GM18907 (cell line): ENCODE measurements around the gene SLC39A11.

Experiments used
- ATAC-seq: cut with Tn5 transposase; IDR thresholded peaks from one replicate; pipeline ENCODE4 v1.9.1; 2021; ENCODE audit warnings: mild to moderate bottlenecking, moderate library complexity; ENCODE audit not compliant: unreplicated experiment

The SLC39A11 gene

GRCh38 chr17:72613806-72614292 lies 478.6 kb downstream of the SLC39A11 start:
- no peak for ATAC-seq

- ATAC-seq, result no peak
Observed at GRCh38 chr17:72613396-72613795, 479.1 kb downstream of the SLC39A11 start.

GRCh38 chr17:72611172-72611571 lies 481.3 kb downstream of the SLC39A11 start:
- no peak for ATAC-seq

DNA sequence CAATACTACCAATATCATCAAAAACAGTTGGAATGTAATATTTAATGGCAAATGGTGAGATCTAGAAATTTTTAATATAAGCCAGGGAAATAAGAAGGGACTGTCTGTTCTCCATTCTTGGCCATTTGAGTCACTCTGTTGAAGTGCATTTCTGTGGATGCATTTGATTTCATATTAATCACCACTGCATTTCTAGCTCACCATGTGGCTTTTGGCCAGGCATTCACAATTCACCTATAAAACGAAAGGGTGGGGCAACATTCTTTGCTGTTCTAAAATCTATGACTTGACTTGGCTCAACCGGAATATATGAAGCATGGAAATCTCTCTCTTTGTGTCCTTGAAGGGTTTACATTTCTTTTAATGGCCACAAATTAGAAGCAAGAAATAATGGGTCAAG lies 483.0 kb downstream of the SLC39A11 start:
- no peak for ATAC-seq

- ATAC-seq, result no peak
Observed at GRCh38 chr17:72608436-72608835, 484.1 kb downstream of the SLC39A11 start.

DNA sequence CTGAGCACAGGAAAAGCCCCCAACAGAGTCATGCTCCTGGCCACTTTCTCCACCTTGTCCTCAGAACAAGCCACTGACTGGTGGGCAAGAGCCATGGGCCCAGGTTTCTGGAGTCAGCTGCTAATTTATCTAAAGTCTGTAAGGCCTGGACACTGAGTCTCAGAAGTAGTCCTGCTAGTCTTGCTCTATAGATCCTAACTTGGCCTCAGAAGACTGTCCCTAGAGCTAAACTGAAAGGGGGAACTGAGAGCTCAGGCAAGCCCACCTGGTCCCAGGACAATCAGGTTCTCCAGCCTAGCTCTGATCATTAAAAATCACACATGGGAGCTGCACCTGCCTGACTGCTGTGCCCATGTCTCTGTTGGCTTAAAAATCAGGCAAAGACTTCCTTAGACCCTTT lies 485.8 kb downstream of the SLC39A11 start:
- no peak for ATAC-seq

- ATAC-seq, result no peak
Observed at GRCh38 chr17:72605543-72605942, 486.9 kb downstream of the SLC39A11 start.

DNA sequence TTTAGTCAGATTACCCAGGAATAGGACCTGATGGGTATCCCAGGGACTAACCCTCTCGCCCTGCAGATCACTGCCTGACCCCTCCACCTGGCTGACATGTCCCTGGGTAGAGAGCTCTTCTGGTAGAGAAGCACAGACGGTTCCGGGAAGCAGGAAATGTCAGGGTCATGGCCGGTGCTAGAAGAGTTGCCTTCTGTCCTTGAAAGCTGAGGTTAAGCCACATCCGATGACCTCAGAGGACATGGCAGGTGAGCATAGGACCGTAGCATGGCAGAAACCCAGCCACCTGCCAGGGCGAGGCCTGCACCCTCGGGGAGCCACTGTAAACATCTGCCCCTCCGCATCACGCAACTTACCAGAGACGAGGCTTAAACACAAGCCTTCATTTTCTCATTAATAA lies 488.0 kb downstream of the SLC39A11 start:
- ATAC-seq, result no peak

DNA sequence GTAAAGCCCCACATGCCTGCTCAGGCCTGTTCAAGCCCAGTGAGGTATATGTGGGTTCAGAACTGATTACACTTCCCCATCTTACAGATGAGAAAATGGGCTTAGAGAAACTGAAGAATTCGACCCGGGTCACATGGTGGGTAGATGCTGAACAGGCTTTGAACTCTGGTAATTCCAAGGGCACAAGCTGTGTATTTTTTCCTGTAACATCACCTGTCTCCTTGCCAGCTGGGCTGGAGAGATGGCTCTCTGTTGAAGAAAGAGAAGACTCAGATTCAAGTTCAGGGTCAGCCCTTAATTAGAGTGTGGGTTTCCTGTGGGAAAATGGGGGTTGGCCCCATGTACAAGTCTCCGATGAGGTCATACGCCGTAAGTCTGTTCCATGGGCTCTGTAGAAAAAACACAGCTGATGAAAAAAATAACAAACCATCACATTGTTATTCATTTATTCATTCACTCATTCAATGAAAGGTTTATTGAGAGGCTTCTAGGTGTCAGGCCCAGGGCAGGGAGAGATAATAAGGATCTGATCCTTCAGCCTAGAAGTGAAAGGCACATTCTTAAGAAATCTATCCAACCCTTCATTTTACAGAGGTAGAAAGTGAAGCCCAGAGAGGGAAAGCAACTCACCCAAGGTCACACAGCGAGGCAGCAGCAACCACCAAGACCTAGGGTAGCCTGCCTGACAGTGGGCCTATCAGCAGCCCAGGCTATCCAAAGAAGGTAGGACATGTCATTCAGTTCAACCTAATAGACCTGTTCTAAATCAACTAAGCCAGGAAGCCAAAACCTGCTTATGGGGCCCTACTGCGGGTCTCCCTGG lies 488.9 kb downstream of the SLC39A11 start:
- no peak for ATAC-seq

- ATAC-seq, result no peak
Observed at GRCh38 chr17:72602517-72603419, 489.7 kb downstream of the SLC39A11 start.

GRCh38 chr17:72600934-72601333 lies 491.6 kb downstream of the SLC39A11 start:
- ATAC-seq, result no peak

DNA sequence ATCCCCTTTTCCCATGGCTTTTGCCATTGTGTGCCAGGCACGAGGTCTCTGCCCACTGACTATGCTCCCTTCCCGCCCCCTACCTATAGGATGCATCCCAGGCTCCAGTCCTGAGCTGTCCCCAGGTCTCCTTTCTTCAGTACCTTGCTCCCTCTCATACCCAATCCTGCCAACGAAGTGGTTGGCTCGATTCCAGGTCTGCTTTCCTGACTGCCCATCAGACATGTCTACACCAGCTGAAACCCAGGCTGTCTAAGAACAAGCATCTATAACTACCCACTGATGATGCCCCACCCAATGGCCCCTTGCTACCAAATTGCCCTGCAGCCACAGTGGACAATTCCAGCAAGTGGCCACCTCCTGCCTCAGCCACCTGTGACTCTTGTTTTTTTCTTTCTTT lies 492.6 kb downstream of the SLC39A11 start:
- ATAC-seq, result no peak

GRCh38 chr17:72598695-72599094 lies 493.8 kb downstream of the SLC39A11 start:
- no peak for ATAC-seq

- no peak for ATAC-seq
Observed at GRCh38 chr17:72597354-72598087, 495.0 kb downstream of the SLC39A11 start.
